ENCODE data around the gene PARD3B. TPM values are rescaled to one million over a fixed set of nuclear protein-coding genes. Genes with fewer than 3 reads are reported as not detected.

PARD3B gene
- total and polyA plus RNA-seq, 2 of the 4 experiments (the other 2 are of a cell fraction): 3.3 to 15.6 TPM

GRCh38 chr2:205012961-205013360, 467.7 kb downstream of the PARD3B start:
- H3K4me1 ChIP-seq (ENCODE audit: control insufficient read depth, insufficient read depth, low read length): no peaks in the 10 kb centered on the region
- no peak overlapping the region for H3K14ac ChIP-seq (replicated peaks; ENCODE audit: low read depth, low read length)
- no peak overlapping the region for H2AK9ac ChIP-seq (replicated peaks; ENCODE audit: low read depth, low read length, poor library complexity)
- H2BK5ac ChIP-seq (ENCODE audit: low read depth, low read length, poor library complexity, severe bottlenecking): no peak overlapping the region
- H3K4me2 ChIP-seq (ENCODE audit: low read depth, low read length): no peak overlapping the region
- TF ChIP-seq CHD1 (IDR thresholded peaks at IDR 0.05; ENCODE audit: low read depth, low read length): no peak
- no peak for TF ChIP-seq NFE2L2 (IDR thresholded peaks at IDR 0.05; ENCODE audit: low read depth, low read length)
- no peak for TF ChIP-seq POLR2A (IDR thresholded peaks at IDR 0.05; ENCODE audit: low read depth, low read length)
- TF ChIP-seq BHLHE40 (IDR thresholded peaks at IDR 0.05; ENCODE audit: low read depth, low read length): no peak
- TF ChIP-seq USF2 (IDR thresholded peaks at IDR 0.05; ENCODE audit: low read depth, low read length): no peak
- TF ChIP-seq MAZ (IDR thresholded peaks at IDR 0.05; ENCODE audit: borderline replicate concordance, low read depth, low read length): no peak
- TF ChIP-seq RCOR1 (IDR thresholded peaks at IDR 0.05; ENCODE audit: insufficient replicate concordance, low read length): no peak
- no peak for TF ChIP-seq RFX5 (IDR thresholded peaks at IDR 0.05; ENCODE audit: low read depth, low read length)
- TF ChIP-seq MAFK (IDR thresholded peaks at IDR 0.05; ENCODE audit: low read depth, low read length): no peak
- TF ChIP-seq CEBPB (IDR thresholded peaks at IDR 0.05; ENCODE audit: low read depth, low read length): no peak
- no peak for TF ChIP-seq MXI1 (IDR thresholded peaks at IDR 0.05; ENCODE audit: borderline replicate concordance, low read depth, low read length)
- H3K4ac ChIP-seq (ENCODE audit: low read depth, low read length): no peak overlapping the region
- H2AK5ac ChIP-seq (ENCODE audit: low read depth, low read length): no peak overlapping the region
- no peak overlapping the region for H3K9ac ChIP-seq (ENCODE audit: low read depth, low read length)
- no TSS peak for BruUV-seq (replicated peaks)
- H2AFZ ChIP-seq (replicated peaks; ENCODE audit: low read length, poor library complexity): no peak overlapping the region
- H4K5ac ChIP-seq (ENCODE audit: low read depth, low read length): no peak overlapping the region
- no peak for DNase-seq
- H3K9me3 ChIP-seq (ENCODE audit: control insufficient read depth, insufficient read depth, low read length): no peaks in the 10 kb centered on the region
- no peaks in the 10 kb centered on the region for H3K27me3 ChIP-seq (ENCODE audit: control insufficient read depth, insufficient read depth, low read length)
- H3K36me3 ChIP-seq (ENCODE audit: control insufficient read depth, insufficient read depth, low read length): no peaks in the 10 kb centered on the region
- no peak overlapping the region for H3K4me3 ChIP-seq (ENCODE audit: insufficient read depth, low read depth, low read length)
- H3K56ac ChIP-seq (ENCODE audit: extremely low read depth, insufficient read depth, low read length): no peak overlapping the region
- no peak overlapping the region for H2BK20ac ChIP-seq (ENCODE audit: low read depth, low read length)
- no peak for ATAC-seq (ENCODE audit: low read depth)
- H4K91ac ChIP-seq (ENCODE audit: insufficient read depth, low read depth, low read length): no peak overlapping the region
- H4K20me1 ChIP-seq (ENCODE audit: insufficient read depth, low read length): no peaks in the 10 kb centered on the region
- no peak overlapping the region for H2BK15ac ChIP-seq (ENCODE audit: low read depth, low read length)
- no peak overlapping the region for H4K8ac ChIP-seq (ENCODE audit: low read depth in 2 of 2, low read length in 2 of 2)
- H3K79me1 ChIP-seq (ENCODE audit: low read depth in 1 of 2, low read length in 2 of 2): peaks cover 8 to 12% of the 10 kb centered on the region in 2 experiments; a peak in 3 of 4 replicates
- dilution Hi-C loops (cut with HindIII; ENCODE audit: low sequenced_read_pairs, unreplicated experiment) (no loop called here), in situ Hi-C loops (cut with MboI; ENCODE audit: low sequenced_read_pairs) (no loop called here), intact Hi-C loops (cut with micrococcal nuclease) (no loop called here)
- ChIA-PET CTCF (interaction anchor here (1.1 kb wide), 1 partner anchor 10 kb away, joined by 3 read pairs; no protein-coding TSS in a partner anchor), POLR2A (ENCODE audit: unreplicated experiment) (no interaction called here)
- H3K9me1 ChIP-seq (ENCODE audit: insufficient read depth, low read length): peaks cover 3% of the 10 kb centered on the region; the same call in 1 of the 2 replicates
- WGBS, 2 experiments (ENCODE audit: extremely low coverage in 2 of 2, insufficient read length in 1 of 2): no CpG with 5 or more reads among the region's 8 CpGs
- no peak overlapping the region for H2BK120ac ChIP-seq (ENCODE audit: low read depth, low read length)
- H3K18ac ChIP-seq (ENCODE audit: low read depth, low read length): no peak overlapping the region
- no peak overlapping the region for H3K27ac ChIP-seq (ENCODE audit: insufficient read depth, low read length)
- H3K23ac ChIP-seq (ENCODE audit: low read depth, low read length): no peak overlapping the region
